ENCODE measurements around the gene CCDC28B.

Gene CCDC28B

GRCh38 chr1:32195531-32195930 lies 4.9 kb upstream of the CCDC28B start:
- no peak for DNase-seq

DNA sequence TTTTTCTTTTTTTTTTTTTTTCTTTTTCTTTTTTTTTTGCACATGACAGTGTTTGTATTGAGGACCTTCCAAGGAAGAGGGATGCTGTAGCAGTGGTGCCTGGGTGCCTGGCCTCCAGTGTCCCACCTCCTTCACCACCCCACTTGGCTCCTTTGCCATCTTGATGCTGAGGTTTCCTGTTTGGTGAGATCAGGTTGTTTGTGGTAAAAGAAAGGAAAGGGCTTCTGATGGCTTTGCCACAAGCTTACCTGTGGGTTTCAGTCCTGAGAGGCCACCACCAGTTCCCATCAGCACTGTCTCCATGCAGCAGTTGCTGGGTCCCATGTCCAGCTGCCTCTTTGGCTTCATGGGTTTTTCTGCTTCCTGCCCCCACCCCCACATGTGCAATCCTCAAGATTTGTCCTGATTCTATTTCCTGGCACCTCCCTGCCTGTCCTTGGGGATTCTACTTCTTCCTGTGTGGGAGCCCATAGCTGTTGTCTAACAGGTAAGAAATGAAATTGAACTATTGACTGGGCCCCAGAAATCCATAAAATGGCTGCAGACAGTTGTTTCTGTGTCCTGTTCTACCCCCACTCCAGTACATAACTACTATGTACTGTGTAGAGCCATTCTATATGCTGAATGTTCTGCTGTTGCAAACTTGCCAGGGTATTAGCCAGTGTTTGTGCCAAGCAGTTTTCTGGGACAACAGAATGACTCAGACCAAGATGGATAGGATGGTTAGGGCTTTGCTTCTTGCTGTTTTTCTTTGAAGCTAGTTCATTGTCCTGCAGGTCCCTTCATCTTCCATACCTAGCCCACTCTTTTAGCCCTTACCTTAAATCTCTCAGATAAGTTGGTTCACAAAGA lies 4.2 kb upstream of the CCDC28B start:
- DNase-seq: no peak

DNA sequence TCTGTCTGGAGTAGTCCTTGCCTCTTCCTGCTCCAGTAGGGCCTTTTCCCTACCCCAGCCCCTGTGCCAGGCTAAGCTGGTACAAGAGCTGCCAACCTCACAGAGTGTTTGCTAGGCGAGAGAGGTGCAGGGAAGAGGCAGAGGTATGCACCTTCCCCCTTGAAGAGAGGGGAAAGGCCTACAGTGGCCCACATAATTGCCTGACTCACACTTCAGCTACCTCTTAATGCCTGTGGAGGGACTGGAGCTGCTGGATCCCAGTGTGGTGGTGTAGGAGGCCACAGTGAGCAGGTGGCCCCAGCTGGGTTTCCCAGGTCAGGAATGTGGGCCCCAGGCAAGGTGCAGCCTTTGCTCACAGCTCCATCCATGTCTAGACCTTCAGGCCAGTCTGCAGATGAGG lies 3.3 kb upstream of the CCDC28B start:
- no peak for DNase-seq

DNA sequence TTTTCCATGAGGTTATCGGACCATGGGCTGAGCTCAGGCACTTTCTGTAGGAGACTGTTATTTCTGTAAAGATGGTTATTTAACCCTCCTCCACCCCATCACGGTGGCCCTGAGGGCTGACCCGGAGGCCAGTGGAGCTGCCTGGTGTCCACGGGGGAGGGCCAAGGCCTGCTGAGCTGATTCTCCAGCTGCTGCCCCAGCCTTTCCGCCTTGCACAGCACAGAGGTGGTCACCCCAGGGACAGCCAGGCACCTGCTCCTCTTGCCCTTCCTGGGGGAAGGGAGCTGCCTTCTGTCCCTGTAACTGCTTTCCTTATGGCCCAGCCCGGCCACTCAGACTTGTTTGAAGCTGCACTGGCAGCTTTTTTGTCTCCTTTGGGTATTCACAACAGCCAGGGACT lies 2.6 kb upstream of the CCDC28B start:
- DNase-seq: no peak

DNA sequence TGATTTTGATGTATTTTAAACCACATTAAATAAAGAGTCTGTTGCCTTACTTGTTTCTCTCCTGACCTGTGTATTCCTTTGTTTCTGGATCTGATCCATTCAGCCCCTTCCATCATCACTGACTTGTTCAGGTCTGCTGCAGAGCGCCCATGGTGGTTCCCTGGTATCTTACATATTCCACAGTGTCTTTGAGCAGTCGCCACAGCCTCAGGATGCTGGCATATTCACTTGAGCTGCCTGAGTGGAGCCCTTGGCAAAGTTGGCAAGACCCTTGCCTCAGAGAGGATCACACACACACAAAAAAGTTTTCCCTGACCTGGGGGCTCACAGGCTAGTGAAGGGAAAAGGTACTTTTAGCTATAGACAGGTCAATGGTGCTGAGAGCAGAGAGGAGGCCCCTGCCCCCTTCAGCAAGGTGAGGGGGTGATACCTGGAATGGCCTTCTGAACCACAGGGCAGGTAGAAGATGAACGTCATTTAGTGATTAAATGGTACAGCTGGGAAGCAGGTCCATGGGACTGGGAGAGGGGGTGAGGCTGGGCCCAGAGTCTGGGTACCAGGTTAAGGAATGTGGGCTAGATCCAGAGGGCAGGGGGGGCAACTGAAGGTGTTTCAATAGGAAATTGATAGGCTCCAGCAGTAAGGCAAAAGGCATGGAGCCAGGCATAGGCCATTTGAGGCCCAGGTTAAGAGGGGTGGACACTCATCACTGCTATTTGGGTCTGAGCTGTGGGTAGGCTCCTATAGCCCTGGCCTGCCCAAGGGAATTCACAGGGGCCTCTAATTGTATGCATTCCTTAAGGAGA lies 2.0 kb upstream of the CCDC28B start:
- DNase-seq: no peak

GRCh38 chr1:32199043-32199716 lies 1.2 kb upstream of the CCDC28B start:
- no peak for DNase-seq

GRCh38 chr1:32199717-32200072 lies 700 bp upstream of the CCDC28B start:
- DNase-seq: no peak

- peak; percentile 51 to 83 for DNase-seq
These were observed 838 bp downstream of the CCDC28B start for GRCh38 chr1:32201011-32201855.

DNA sequence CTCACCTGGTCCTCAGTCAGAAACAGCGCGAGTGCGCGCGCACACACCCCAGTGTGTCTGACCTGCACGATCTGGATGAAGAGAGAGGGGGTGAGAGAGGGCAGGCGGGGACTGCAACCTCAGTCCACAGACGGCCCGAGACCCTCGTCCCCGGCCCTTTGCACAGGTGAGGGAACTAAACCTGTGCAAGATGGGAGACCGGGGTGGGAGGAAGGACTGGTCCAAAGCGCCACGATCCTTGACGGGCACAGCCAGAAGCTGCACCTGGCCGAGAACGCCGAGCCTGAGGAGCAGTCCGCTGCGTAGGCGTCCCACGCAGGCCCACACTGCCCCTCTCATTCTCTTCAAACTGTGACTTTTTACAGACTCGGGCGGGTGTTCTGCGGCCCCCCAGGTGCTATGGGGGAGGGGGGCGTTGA lies 4.6 kb downstream of the CCDC28B start:
- no peak for DNase-seq

- DNase-seq: peak; percentile 68 to 82
These were observed 5.3 kb downstream of the CCDC28B start, which contains the start of gene IQCC for GRCh38 chr1:32205401-32206370. TSS of gene IQCC (plus strand) at chr1:32205671. CDS start at chr1:32205682, 11 bp downstream.

DNA sequence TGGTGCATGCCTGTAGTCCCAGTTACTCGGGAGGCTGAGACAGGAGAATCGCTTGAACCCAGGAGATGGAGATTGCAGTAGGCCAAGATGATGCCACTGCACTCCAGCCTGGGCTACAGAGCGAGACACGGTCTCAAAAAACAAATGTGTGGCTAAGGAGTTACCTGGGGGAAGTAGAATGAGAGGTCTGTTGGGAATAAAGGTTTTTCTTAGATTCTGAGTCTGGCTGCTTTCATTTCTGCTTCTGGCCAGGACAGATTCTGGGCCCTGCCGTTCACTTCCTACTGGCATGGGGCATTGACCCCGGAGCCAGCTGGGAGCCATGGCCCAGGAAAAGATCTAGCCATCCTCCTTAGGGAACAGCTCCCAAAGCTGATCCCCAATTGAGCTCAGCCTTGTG lies 8.1 kb downstream of the CCDC28B start:
- no peak for DNase-seq

GRCh38 chr1:32208891-32209328 lies 8.5 kb downstream of the CCDC28B start, which contains the start of gene DCDC2B:
TSS of gene DCDC2B (plus strand) at chr1:32209089. CDS start at chr1:32209094, 5 bp downstream.
- no peak for DNase-seq

DNA sequence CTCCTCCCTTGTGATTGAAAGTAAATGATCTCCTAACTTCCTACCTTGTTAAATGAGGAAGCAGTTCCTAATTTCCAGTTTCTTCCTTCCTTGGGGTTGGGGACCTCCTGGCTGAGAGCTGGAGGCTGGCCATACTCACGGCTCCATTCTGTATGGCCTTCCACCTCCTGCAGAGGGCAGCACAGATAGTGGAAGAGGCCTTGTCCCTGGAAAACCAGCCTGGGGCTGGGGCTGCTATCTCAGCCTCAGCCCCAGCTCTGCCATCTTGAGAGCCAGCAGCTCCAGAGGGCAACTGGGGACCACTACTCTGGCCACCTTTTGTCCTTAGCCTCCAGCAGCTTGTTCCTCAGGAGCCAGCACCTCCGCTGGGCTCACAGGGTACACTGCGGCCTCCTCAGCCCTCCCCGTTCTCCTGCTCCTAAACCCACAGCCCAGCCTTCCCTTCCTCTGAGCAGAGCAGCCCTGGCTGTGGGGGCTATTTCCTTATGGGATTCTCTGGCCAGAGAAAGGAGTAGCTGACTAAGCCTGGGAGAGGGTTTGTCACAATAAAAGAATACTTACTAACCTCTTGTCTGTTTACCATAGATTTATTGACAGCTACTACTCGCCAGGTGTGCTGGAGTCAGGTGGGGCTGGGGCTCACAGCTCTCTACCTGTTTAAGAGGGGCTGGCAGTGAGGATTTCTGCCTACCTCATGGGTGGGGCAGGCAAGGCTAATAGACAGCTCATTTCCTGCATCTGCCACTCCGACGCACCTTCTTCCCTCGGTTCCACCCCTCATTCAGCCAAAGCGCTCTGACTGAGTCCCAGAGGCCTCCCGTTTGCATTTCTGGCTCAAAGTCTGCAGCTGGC lies 15.5 kb downstream of the CCDC28B start:
- peak; percentile 35 to 63 for DNase-seq

- peak; percentile 27 to 46 for DNase-seq
These were observed 16.2 kb downstream of the CCDC28B start for GRCh38 chr1:32216566-32216965.

DNA sequence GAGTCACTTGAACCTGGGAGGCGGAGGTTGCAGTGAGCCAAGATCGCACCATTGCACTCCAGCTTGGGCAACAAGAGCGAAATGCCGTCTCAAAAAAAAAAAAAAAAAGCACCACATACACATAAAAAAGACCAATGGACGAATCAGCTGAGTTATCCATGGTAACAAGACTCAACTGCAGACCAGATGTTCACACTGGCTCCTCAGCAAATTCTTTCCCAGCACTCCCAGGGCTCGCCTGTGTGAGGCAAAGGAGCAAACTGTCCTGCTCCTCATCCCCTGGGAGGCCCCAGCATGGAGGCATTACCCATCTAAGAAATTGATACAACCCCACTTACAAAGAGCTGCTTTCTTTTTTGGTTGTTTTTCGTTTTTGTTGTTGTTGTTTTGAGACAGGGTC lies 18.6 kb downstream of the CCDC28B start:
- DNase-seq: no peak

DNA sequence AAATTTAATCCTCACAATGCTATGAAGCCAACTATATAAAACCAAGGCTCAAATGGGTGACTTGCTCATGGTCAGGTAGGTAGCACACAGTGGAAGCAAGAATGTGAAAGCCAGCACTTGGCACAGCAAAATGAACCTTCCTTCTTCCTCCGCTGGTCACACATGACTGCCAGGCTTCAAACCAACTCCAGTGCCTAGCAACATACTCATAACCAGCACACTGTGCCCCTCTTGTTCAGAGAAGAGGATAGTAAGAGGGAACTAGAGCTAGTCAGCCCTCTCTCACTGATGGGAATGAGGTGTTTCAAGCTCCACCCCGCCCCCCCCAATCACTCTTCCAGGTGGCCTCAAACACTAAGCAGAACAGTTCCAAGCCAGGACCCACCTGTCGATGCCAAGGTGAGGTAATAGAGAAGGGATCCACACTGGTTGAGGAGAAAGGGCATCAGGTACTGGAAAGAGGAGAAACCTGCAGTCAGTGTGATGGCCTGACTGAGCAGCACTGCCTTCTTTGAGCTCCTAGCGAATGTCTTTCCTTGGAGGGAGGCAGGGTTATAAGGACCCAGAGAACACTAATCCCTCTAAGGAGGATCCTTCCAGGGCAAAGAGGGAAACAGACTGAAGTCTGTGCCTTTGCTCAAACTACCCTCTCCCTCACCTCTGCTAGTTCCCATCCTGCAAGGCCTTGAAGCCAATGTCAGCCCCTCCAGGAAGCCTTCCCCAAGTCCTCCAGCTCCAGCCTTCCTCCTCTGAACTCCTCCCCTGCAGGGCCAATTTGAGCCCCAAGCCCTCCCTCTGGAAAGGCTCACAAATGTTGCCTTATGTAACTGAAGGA lies 20.6 kb downstream of the CCDC28B start:
- DNase-seq: no peak

GRCh38 chr1:32221581-32221979 lies 21.2 kb downstream of the CCDC28B start:
- no peak for DNase-seq

DNA sequence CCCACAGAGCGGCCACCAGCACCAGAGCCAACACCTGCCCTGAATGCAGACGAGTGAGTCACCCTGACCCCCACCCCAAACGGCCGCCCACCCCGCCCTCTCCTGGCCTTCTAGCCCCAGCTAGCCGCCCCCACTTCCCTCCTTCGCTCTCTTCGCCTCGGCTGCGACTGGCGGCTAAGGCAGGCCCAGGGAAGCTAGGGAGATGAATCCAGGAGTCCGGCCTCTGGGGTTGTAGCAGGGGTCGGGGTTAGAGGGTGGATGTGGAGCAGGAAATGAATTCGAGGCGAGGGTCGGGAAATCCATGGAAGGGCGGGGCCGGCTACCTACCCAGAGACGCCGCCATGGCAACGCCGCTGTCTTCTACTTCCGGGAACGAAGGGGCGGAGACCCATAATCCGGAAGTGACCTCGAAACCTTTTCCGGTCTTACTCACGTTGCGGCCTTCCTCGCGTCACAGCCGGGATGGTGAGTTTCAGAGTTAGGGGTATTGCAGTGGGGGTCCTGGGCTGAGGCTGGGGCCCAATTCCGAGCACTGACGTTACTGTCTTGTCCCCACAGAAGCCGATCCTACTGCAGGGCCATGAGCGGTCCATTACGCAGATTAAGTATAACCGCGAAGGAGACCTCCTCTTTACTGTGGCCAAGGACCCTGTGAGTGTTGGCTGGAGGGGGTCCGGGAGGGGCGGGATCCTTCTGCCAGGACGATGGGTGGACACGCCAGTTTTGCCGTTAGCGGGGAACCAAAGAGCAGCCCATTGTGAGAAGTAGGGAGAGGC lies 21.8 kb downstream of the CCDC28B start, which contains the start of the genes EIF3I and TMEM234:
EIF3I (plus strand) TSS at position 428 of the 776 bp plus-strand sequence; CDS start at position 463, 35 bp downstream.
TMEM234 (minus strand) TSS at position 374 of the 776 bp plus-strand sequence; CDS start at position 343, 31 bp downstream.
- DNase-seq: peak; percentile 90 to 95
